Liver (tissue), 9 donors: ENCODE data around the gene SELENOV. TPM values are rescaled to one million over a fixed set of nuclear protein-coding genes. Genes with fewer than 3 reads are reported as not detected.

Experiments used
- DNase-seq: peaks from one replicate; pipeline ENCODE4 v3.0.0-alpha.2; 2017; ENCODE audit warnings: low spot score
- H3K27ac ChIP-seq, 2 donors: one replicate each; pipeline ENCODE4 v1.7.0; 2013; ENCODE audit warnings: inconsistent platforms in 2 of 2, low read length in 2 of 2, control low read depth in 1 of 2, low read depth in 1 of 2, mild to moderate bottlenecking in 1 of 2
- H3K27me3 ChIP-seq, 4 donors: one replicate each; pipeline versions ENCODE4 v1.6.1 to v1.7.0; 2013; ENCODE audit warnings: low read length in 3 of 4, inconsistent platforms in 1 of 4, mild to moderate bottlenecking in 1 of 4, moderate library complexity in 1 of 4; ENCODE audit not compliant: control insufficient read depth in 4 of 4, insufficient read depth in 4 of 4
- H3K36me3 ChIP-seq, 4 donors: one replicate each; pipeline versions ENCODE4 v1.6.1 to v1.7.0; 2013; ENCODE audit warnings: low read length in 3 of 4, mild to moderate bottlenecking in 3 of 4, low read depth in 1 of 4, moderate library complexity in 1 of 4; ENCODE audit not compliant: control insufficient read depth in 4 of 4, insufficient read depth in 3 of 4
- H3K4me1 ChIP-seq, 4 donors: one replicate each; pipeline versions ENCODE4 v1.6.1 to v1.7.0; 2013; ENCODE audit warnings: low read length in 3 of 4, mild to moderate bottlenecking in 3 of 4, moderate library complexity in 1 of 4; ENCODE audit not compliant: control insufficient read depth in 4 of 4, insufficient read depth in 4 of 4
- H3K4me3 ChIP-seq, 3 donors: one replicate each; pipeline versions ENCODE4 v1.6.1 to v1.7.0; 2013; ENCODE audit warnings: low read length in 3 of 3, control low read depth in 1 of 3, low read depth in 1 of 3, mild to moderate bottlenecking in 1 of 3
- H3K9ac ChIP-seq, 2 donors: one replicate each; pipeline ENCODE4 v1.7.0; 2013; ENCODE audit warnings: low read length in 2 of 2, mild to moderate bottlenecking in 2 of 2, moderate library complexity in 2 of 2, control low read depth in 1 of 2, low read depth in 1 of 2
- H3K9me3 ChIP-seq, 4 donors: one replicate each; pipeline versions ENCODE4 v1.6.1 to v1.7.0; 2013; ENCODE audit warnings: low read length in 3 of 4; ENCODE audit not compliant: control insufficient read depth in 4 of 4
- EGR1 ChIP-seq, 2 donors: IDR thresholded peaks; 2 replicates each; pipeline ENCODE4 v1.6.1; 2016 to 2018; ENCODE audit warnings: antibody characterized with exemption in 2 of 2, low read depth in 2 of 2
- FOXA1 ChIP-seq: IDR thresholded peaks from 2 replicates; pipeline ENCODE4 v1.6.1; 2016; ENCODE audit warnings: antibody characterized with exemption
- FOXA2 ChIP-seq: IDR thresholded peaks from 2 replicates; pipeline ENCODE4 v1.6.1; 2016; ENCODE audit warnings: antibody characterized with exemption
- GABPA ChIP-seq, 2 donors: IDR thresholded peaks in 1 of 2; conservative IDR thresholded peaks in 1 of 2; 2 replicates each; pipeline ENCODE4 v1.6.1; 2016; ENCODE audit warnings: antibody characterized with exemption in 2 of 2, mild to moderate bottlenecking in 1 of 2, moderate library complexity in 1 of 2
- HNF4A ChIP-seq, 2 donors: conservative IDR thresholded peaks; 2 replicates each; pipeline ENCODE4 v1.6.1; 2016; ENCODE audit warnings: antibody characterized with exemption in 2 of 2, mild to moderate bottlenecking in 2 of 2
- HNF4G ChIP-seq: IDR thresholded peaks from 2 replicates; pipeline ENCODE4 v1.6.1; 2016; ENCODE audit warnings: antibody characterized with exemption
- JUND ChIP-seq, 2 donors: IDR thresholded peaks; 2 replicates each; pipeline ENCODE4 v1.6.1; 2016; ENCODE audit warnings: antibody characterized with exemption in 2 of 2
- NR2F2 ChIP-seq: IDR thresholded peaks from 2 replicates; pipeline ENCODE4 v1.6.1; 2016; ENCODE audit warnings: antibody characterized with exemption
- RAD21 ChIP-seq, 2 donors: IDR thresholded peaks; 2 replicates each; pipeline ENCODE4 v1.6.1; 2016; ENCODE audit warnings: antibody characterized with exemption in 2 of 2, mild to moderate bottlenecking in 2 of 2
- REST ChIP-seq: IDR thresholded peaks from 2 replicates; pipeline ENCODE4 v1.6.1; 2016; ENCODE audit warnings: antibody characterized with exemption, mild to moderate bottlenecking
- RXRA ChIP-seq, 2 donors: IDR thresholded peaks; 2 replicates each; pipeline ENCODE4 v1.6.1; 2017 to 2018; ENCODE audit warnings: antibody characterized with exemption in 2 of 2, mild to moderate bottlenecking in 1 of 2
- TAF1 ChIP-seq: conservative IDR thresholded peaks from 2 replicates; pipeline ENCODE4 v1.6.1; 2016; ENCODE audit warnings: antibody characterized with exemption, mild to moderate bottlenecking
- YY1 ChIP-seq: IDR thresholded peaks from 2 replicates; pipeline ENCODE4 v1.6.1; 2016; ENCODE audit warnings: antibody characterized with exemption, mild to moderate bottlenecking
- ZBTB33 ChIP-seq: IDR thresholded peaks from 2 replicates; pipeline ENCODE4 v1.6.1; 2016; ENCODE audit warnings: antibody characterized with exemption
- WGBS: extraction: QIAGEN DNeasy Blood & Tissue Kit; methylation state at CpG from one replicate; pipeline ENCODE4 v1.1.7; 2013; 5-methylcytosine and 5-hydroxymethylcytosine counted together
- polyA plus RNA-seq, 2 donors: library from polyadenylated mRNA; stranded (reverse) in 1 of 2; unstranded in 1 of 2; fragments of 200-250 nt in 1 of 2; fragments of >200 nt in 1 of 2; fragmentation: Nextera tagmentation in 1 of 2; extraction: Ambion mirVana in 1 of 2; gene quantifications; one replicate each; pipeline versions ENCODE4 v1.2.1 to v1.2.3, GENCODE V29; 2013 to 2015
- total RNA-seq, 2 donors: library from RNA; depleted of rRNA; stranded (reverse); fragments of >200 nt; gene quantifications; one replicate each; pipeline ENCODE4 v1.2.3, GENCODE V29; 2014
- TF ChIP-seq, protein P1 (sequence below): IDR thresholded peaks from 2 replicates; pipeline ENCODE4 v1.6.1; 2016; ENCODE audit warnings: antibody characterized with exemption
- donor health status: healthy.
- donor health status: healthy.
- donor health status: healthy.
- donor health status: healthy.
- donor health status: healthy.

SELENOV gene
- total and polyA plus RNA-seq, 4 donors = not detected

GRCh38 chr19:39481229-39481545 lies 33.8 kb upstream of the SELENOV start:
- H3K36me3 ChIP-seq = peaks cover 5 to 16% (median 7%) of the 10 kb centered on the region in 4 donors
- no peak for TF ChIP-seq HNF4G
- no peak for TF ChIP-seq GABPA (IDR thresholded peaks at IDR 0.05 in 1 of 2, conservative IDR thresholded peaks at IDR 0.05 in 1 of 2)
- no peak for TF ChIP-seq JUND (IDR thresholded peaks at IDR 0.05)
- TF ChIP-seq EGR1 (IDR thresholded peaks at IDR 0.05; ENCODE audit: low read depth in 2 of 2) = no peak
- TF ChIP-seq HNF4A (conservative IDR thresholded peaks at IDR 0.05) = no peak
- no peak for TF ChIP-seq RXRA (IDR thresholded peaks at IDR 0.05)
- TF ChIP-seq FOXA1 = no peak
- TF ChIP-seq FOXA2 = no peak
- TF ChIP-seq NR2F2 = no peak
- TF ChIP-seq ZBTB33 = no peak
- TF ChIP-seq YY1 = no peak
- TF ChIP-seq TAF1 = no peak
- no peak for TF ChIP-seq RAD21 (IDR thresholded peaks at IDR 0.05)
- no peak for TF ChIP-seq REST
- TF ChIP-seq, protein P1, sequence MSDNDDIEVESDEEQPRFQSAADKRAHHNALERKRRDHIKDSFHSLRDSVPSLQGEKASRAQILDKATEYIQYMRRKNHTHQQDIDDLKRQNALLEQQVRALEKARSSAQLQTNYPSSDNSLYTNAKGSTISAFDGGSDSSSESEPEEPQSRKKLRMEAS = no peak
- no peaks in the 10 kb centered on the region for H3K9me3 ChIP-seq
- 0% methylated on average over 12 of the region's 12 CpGs for WGBS
- DNase-seq = no peak
- no peaks in the 10 kb centered on the region for H3K27me3 ChIP-seq
- H3K4me3 ChIP-seq = peak overlapping the region; percentile 78 to 95 (median 79)
- peaks cover 3 to 19% (median 15%) of the 10 kb centered on the region in 4 donors for H3K4me1 ChIP-seq
- H3K9ac ChIP-seq = peak overlapping the region; percentile 76 to 93
- peak overlapping the region; percentile 61 to 82 for H3K27ac ChIP-seq

DNA sequence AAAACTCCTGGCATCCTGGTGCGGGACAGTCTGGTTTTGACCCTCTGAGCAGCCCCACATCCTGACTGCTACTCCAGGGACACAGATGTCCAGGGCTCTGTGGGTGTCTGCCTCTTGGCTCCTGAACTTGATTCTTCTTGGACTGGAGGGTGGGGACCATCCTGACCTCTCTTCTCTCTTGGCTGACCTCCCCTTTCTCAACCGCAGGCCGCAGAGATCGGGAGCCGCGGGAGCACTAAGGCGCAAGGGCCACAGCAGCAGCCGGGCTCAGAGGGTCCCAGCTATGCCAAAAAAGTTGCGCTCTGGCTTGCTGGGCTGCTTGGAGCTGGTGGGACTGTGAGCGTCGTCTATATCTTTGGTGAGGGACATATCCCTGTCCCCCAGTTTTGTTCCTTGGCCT lies 33.3 kb upstream of the SELENOV start:
- WGBS = 77% methylated on average over 11 of the region's 11 CpGs
- Histone ChIP-seq H3K36me3 (peaks cover 4 to 17% (median 5%) of the 10 kb centered on the region in 4 donors), H3K9ac (no peak overlapping the region), H3K9me3 (no peaks in the 10 kb centered on the region), H3K4me1 (peaks cover 3 to 19% (median 15%) of the 10 kb centered on the region in 4 donors), H3K4me3 (peak overlapping the region; percentile 78 to 95 (median 79)), H3K27me3 (no peaks in the 10 kb centered on the region), H3K27ac (no peak overlapping the region)
- TF ChIP-seq REST = no peak
- no peak for DNase-seq
